COLO668 (cell line): ENCODE results near the gene VPS29.
"Not testable (repeated sequence)": the region's sequence is repeated elsewhere in the genome, so short reads cannot be mapped to it uniquely, and the experiment has no call there.

Experiments
- DNase-seq: peaks from one replicate; lab custom pipeline; 2025; ENCODE audit not compliant: unreplicated experiment; lab: John Stamatoyannopoulos, UW

The VPS29 gene

GRCh38 chr12:110528277-110528839, 26.4 kb upstream of the VPS29 start:
- no peak for DNase-seq

GRCh38 chr12:110520876-110521712, 19.2 kb upstream of the VPS29 start:
- not testable (repeated sequence) for DNase-seq

DNA sequence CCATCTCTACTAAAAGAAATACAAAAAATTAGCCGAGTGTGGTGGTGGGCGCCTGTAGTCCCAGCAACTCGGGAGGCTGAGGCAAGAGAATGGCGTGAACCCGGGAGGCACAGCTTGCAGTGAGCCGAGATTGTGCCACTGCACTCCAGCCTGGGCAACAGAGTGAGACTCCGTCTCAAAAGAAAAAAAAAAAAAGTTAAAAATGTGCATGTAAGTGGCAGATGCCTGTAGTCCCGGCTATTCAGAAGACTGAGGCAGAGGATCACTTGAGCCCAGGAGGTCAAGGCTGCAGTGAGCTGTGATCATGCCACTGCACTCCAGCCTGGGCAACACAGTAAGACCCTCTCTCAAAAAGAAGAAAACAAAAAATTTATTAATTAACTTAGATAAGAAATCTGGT, 16.1 kb upstream of the VPS29 start:
- not testable (repeated sequence) for DNase-seq

DNA sequence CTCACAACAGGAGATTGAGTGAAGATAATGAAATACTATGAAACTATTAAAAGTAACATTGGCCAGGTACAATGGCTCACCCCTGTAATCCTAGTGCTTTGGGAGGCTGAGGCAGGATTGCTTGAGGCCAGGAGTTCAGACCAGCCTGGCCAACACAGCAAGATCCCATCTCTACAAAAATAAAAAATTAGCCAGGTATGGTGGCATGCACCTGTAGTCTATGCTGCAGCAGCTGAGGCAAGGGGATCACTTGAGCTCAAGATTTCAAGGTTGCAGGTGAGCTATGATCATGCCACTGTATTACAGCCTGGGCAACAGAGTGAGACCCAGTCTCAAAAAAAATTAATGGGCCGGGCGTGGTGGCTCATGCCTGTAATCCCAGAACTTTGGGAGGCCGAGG, 15.1 kb upstream of the VPS29 start:
- DNase-seq: no peak

- DNase-seq: no peak
Observed at GRCh38 chr12:110514363-110514762, 12.5 kb upstream of the VPS29 start.

GRCh38 chr12:110513842-110514241, 11.9 kb upstream of the VPS29 start:
- DNase-seq: no peak

DNA sequence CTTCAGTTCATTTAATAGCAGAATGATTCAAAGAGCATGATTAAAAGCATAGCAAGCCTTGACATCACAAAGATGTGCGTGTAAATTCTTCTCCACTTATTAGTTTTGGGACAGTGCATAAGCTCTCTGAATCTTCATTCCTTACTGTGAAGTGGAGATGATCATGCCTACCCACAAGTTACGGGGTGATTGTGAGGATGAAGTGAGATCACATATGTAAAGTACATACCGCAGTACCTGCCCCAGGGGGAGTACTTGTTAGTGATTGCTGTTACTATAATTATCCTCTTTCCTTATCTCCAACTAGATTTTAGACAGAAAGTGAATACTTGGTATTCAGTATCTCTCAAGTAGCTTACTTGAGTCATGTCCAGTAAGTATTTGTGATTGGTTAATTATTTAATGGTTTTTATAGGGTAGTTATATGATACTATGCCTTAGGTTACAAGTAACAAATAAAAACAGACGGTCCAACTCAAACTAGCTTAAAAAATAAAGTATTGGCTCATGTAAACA, 6.2 kb upstream of the VPS29 start:
- no peak for DNase-seq

DNA sequence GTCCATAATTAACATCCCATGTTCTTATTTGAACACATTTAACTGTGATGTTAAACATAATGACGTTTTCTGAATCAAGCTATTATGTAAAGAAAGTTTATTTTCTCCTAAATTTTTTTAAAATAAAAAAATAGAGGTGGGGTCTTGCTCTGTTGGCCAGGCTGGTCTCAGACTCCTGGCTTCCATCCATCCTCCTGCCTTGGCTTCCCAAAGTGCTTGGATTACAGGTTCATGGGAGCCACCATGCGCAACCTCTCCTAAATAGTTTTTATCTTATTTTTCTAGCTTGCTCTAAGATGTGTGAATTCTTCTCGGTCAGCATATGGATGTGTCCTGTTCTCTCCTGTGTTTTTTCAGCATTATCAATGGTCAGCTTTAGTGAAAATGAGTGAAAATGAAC, 3.4 kb upstream of the VPS29 start:
- DNase-seq: no peak

DNA sequence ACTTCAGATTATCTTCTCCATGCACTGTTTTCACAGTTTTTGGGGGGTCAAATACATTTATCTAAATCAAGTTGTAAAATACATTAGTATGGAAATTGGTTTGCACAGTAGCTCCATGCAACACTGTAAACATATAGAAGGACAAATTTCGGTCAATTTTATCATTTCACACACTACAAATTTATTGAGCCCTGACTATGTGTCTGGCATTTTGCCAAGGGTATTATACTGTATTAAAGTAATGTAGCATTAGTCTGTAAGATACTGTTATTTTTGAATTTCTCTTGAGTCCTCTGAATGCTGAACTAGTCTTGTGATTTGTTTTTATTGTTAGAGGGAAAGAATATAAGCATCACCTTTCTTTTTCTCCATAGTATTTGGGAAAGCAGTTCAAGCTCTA, 1.5 kb upstream of the VPS29 start:
- DNase-seq: no peak

DNA sequence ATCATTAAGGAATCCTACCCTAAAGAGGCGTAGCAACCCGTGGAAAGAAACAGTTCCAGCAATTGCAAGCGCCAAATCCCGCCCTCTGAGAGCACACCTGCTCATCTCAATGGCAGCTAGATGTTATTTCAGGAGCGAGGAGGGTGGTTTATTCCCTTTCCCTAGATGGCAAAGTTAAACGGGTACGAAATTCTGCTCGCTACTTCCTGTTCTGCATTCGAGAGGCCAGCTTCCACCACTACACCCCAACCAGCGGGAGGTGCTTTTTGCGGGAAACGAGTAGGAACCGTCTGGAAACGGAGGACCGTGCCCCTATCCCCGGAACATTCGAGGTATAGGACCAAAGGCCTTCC, 536 bp downstream of the VPS29 start:
- DNase-seq: peak; percentile 75

- DNase-seq: no peak
Observed at GRCh38 chr12:110498984-110499706, 2.8 kb downstream of the VPS29 start.

- no peak for DNase-seq
Observed at GRCh38 chr12:110475426-110475825, 26.5 kb downstream of the VPS29 start.

GRCh38 chr12:110468214-110469048, 33.5 kb downstream of the VPS29 start, which contains the start of the genes FAM216A and GPN3:
Gene FAM216A (plus strand): TSS chr12:110468845. CDS start chr12:110468876, 31 bp downstream.
Gene GPN3 (minus strand): TSS chr12:110468257. CDS start chr12:110468203, 54 bp downstream.
- DNase-seq: peak; percentile 98

GRCh38 chr12:110467847-110468213, 34.1 kb downstream of the VPS29 start:
- DNase-seq: no peak

- DNase-seq: no peak
Observed at GRCh38 chr12:110466791-110467190, 35.1 kb downstream of the VPS29 start.

- DNase-seq: not testable (repeated sequence)
Observed at GRCh38 chr12:110465765-110466164, 36.1 kb downstream of the VPS29 start.

DNA sequence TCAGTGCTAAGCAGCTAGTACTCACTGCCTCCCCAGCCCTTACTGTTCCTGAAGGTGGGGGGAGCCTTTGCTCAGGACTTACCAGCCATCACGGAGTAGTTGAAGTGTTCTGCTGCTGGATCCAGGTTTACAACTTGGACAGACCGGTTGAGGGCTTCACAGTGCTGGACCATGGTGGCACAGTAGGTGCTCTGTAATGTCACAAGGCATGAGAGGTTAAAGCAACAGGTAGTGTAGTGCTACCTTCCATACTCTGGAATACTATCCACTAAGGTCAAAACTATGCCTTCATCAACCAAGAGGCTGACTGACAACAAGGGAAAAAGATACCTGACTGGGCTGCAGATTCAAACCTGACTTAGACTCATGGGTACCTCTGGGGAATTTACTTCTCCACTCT, 36.9 kb downstream of the VPS29 start:
- no peak for DNase-seq

- DNase-seq: not testable (repeated sequence)
Observed at GRCh38 chr12:110461189-110461588, 40.7 kb downstream of the VPS29 start.

DNA sequence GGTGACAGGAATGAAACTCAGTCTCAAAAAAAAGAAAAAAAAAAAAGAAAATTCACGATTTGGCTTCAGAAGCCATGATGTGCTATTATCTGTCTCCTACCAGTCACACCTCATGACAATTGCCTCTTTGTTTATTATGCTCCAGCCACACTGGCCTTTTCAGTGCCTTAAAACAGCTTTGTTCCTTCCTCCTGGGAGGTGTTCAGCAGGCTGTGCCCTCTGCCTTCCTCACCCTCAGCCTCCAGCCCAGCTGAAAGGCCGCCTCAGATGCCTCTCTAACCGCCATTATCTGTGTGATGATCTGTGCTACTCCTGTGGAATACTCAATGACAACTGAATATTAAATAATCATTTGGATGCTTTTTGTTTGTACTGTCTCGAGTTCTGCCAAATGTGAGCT, 43.2 kb downstream of the VPS29 start:
- no peak for DNase-seq

DNA sequence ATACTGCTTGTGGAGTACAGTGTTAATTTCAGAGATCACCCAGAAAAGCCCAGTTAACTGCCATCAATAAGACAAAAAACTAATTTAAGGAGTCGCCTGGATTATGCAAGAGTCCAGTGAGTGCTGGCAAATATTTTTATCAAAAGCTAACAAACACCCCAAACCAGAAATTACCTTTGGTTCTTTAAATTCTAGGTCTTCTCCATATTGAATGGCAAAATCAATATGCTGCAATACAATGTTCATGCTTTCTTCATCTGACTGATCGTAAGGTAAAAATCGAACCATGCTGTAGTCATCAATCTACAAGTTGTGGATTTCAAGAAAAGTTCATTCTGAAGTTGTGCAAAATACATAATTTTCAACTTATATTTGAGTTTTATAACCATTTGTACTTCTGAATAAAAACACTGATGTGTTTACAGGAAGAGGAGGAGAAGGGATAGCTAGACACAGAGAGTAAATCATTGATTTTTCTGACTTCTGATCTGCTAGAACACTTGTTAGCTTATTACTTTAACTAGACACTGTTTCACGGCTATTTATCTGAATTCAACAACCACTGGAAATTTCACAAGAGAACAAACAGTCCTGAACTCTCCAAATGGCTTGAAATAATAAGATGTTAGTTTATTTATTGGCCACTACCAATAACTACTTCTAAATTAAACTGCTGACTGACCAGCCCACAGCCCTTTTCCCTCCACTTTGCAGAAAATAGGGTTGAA, 48.2 kb downstream of the VPS29 start:
- DNase-seq: no peak
